ENCODE data around the gene EFNA5. TPM values are rescaled to one million over a fixed set of nuclear protein-coding genes. Genes with fewer than 3 reads are reported as not detected.

The EFNA5 gene
- polyA plus RNA-seq, 1 of the 3 experiments (the other 2 are of a cell fraction), result 0.81 TPM

GRCh38 chr5:107661650-107662044 lies 9.1 kb downstream of the EFNA5 start:
- Histone ChIP-seq H3K9me2 (no peaks in the 10 kb centered on the region), H3K4me1 (ENCODE audit: control insufficient read depth in 1 of 2, insufficient read depth in 2 of 2, low read depth in 1 of 2, low read length in 1 of 2) (peaks cover 0 to 5% of the 10 kb centered on the region in 2 experiments; a peak in 2 of 4 replicates), H3K79me2 (ENCODE audit: insufficient read depth) (no peaks in the 10 kb centered on the region), H2AFZ (ENCODE audit: low read depth) (no peak overlapping the region), H3K4me2 (no peak overlapping the region), H3K9ac (no peak overlapping the region), H3K27me3 (ENCODE audit: insufficient read depth) (no peaks in the 10 kb centered on the region), H3K9me3 (no peaks in the 10 kb centered on the region), H3F3A (replicated peaks; ENCODE audit: insufficient read depth) (peaks cover 5% of the 10 kb centered on the region), H3K36me3 (replicated peaks in 1 of 2; ENCODE audit: control insufficient read depth in 1 of 2, insufficient read depth in 2 of 2, low read length in 1 of 2) (no peaks in the 10 kb centered on the region), H4K20me1 (ENCODE audit: insufficient read depth) (no peaks in the 10 kb centered on the region), H3K4me3 (ENCODE audit: low read depth in 2 of 2, low read length in 1 of 2) (no peak overlapping the region), H3K27ac (ENCODE audit: low read depth in 2 of 2, low read length in 1 of 2) (no peak overlapping the region)
- ChIA-PET CTCF (no interaction called here), POLR2A (no interaction called here)
- 96% methylated on average over 1 of the region's 1 CpG for WGBS (ENCODE audit: low lambda C conversion rate)
- TF ChIP-seq TAF1 (IDR thresholded peaks at IDR 0.05; ENCODE audit: borderline replicate concordance, low read depth, low read length) (no peak), CTCF (IDR thresholded peaks at IDR 0.05) (no peak), EZH2phosphoT487 (IDR thresholded peaks at IDR 0.05; ENCODE audit: borderline replicate concordance, low read depth) (no peak), USF1 (IDR thresholded peaks at IDR 0.05; ENCODE audit: borderline replicate concordance, low read depth) (no peak), GABPA (IDR thresholded peaks at IDR 0.05; ENCODE audit: low read depth) (no peak), RCOR1 (IDR thresholded peaks at IDR 0.05; ENCODE audit: low read length) (no peak), TCF12 (IDR thresholded peaks at IDR 0.05) (no peak), FOXM1 (IDR thresholded peaks at IDR 0.05; ENCODE audit: low read depth) (no peak), SMC3 (IDR thresholded peaks at IDR 0.05; ENCODE audit: low read depth, low read length) (no peak), TEAD4 (IDR thresholded peaks at IDR 0.05; ENCODE audit: borderline replicate concordance, insufficient read depth) (no peak), SIN3A (IDR thresholded peaks at IDR 0.05; ENCODE audit: borderline replicate concordance, low read depth, low read length) (no peak), MXI1 (IDR thresholded peaks at IDR 0.05; ENCODE audit: low read depth, low read length) (no peak), POLR2AphosphoS5 (IDR thresholded peaks at IDR 0.05; ENCODE audit: low read depth, low read length) (no peak)
- no peak for DNase-seq

GRCh38 chr5:107661038-107661649 lies 9.6 kb downstream of the EFNA5 start:
- H3K9me3 ChIP-seq, result no peaks in the 10 kb centered on the region
- H3K9me2 ChIP-seq, result no peaks in the 10 kb centered on the region
- no peak overlapping the region for H2AFZ ChIP-seq (ENCODE audit: low read depth)
- 90% methylated on average over 7 of the region's 7 CpGs for WGBS (ENCODE audit: low lambda C conversion rate)
- no peaks in the 10 kb centered on the region for H3K36me3 ChIP-seq (replicated peaks in 1 of 2; ENCODE audit: control insufficient read depth in 1 of 2, insufficient read depth in 2 of 2, low read length in 1 of 2)
- H3K4me2 ChIP-seq, result no peak overlapping the region
- H3K4me3 ChIP-seq (ENCODE audit: low read depth in 2 of 2, low read length in 1 of 2), result no peak overlapping the region
- peaks cover 0 to 5% of the 10 kb centered on the region in 2 experiments; a peak in 2 of 4 replicates for H3K4me1 ChIP-seq (ENCODE audit: control insufficient read depth in 1 of 2, insufficient read depth in 2 of 2, low read depth in 1 of 2, low read length in 1 of 2)
- H4K20me1 ChIP-seq (ENCODE audit: insufficient read depth), result no peaks in the 10 kb centered on the region
- peaks cover 5% of the 10 kb centered on the region for H3F3A ChIP-seq (replicated peaks; ENCODE audit: insufficient read depth)
- H3K27ac ChIP-seq (ENCODE audit: low read depth in 2 of 2, low read length in 1 of 2), result no peak overlapping the region
- no peak overlapping the region for H3K9ac ChIP-seq
- no peaks in the 10 kb centered on the region for H3K27me3 ChIP-seq (ENCODE audit: insufficient read depth)
- no peak for DNase-seq
- CTCF ChIA-PET, result interaction anchor here (1.0 to 1.2 kb wide), 2 partner anchors 11 to 89 kb away, joined by 3 read pairs; no protein-coding TSS in a partner anchor
- POLR2A ChIA-PET, result no interaction called here
- no peaks in the 10 kb centered on the region for H3K79me2 ChIP-seq (ENCODE audit: insufficient read depth)
- no peak for TF ChIP-seq JUND (IDR thresholded peaks at IDR 0.05)
- no peak for TF ChIP-seq MAX (IDR thresholded peaks at IDR 0.05; ENCODE audit: low read depth)
- no peak for TF ChIP-seq FOXJ3 (CRISPR knock-in tag; IDR thresholded peaks at IDR 0.05)
- TF ChIP-seq GABPA (IDR thresholded peaks at IDR 0.05; ENCODE audit: low read depth), result no peak
- no peak for TF ChIP-seq TEAD4 (IDR thresholded peaks at IDR 0.05; ENCODE audit: borderline replicate concordance, insufficient read depth)
- no peak for TF ChIP-seq NRF1 (IDR thresholded peaks at IDR 0.05; ENCODE audit: low read depth, low read length)
- TF ChIP-seq USF2 (IDR thresholded peaks at IDR 0.05; ENCODE audit: borderline replicate concordance, low read depth, low read length), result no peak
- no peak for TF ChIP-seq POLR2AphosphoS5 (IDR thresholded peaks at IDR 0.05; ENCODE audit: low read depth, low read length)
- no peak for TF ChIP-seq RXRA (IDR thresholded peaks at IDR 0.05; ENCODE audit: borderline replicate concordance, low read depth)
- no peak for TF ChIP-seq NFIC (IDR thresholded peaks at IDR 0.05; ENCODE audit: borderline replicate concordance)
- TF ChIP-seq PBX3 (IDR thresholded peaks at IDR 0.05), result no peak
- TF ChIP-seq FOSL2 (IDR thresholded peaks at IDR 0.05; ENCODE audit: borderline replicate concordance, low read depth), result no peak
- TF ChIP-seq TAF1 (IDR thresholded peaks at IDR 0.05; ENCODE audit: borderline replicate concordance, low read depth, low read length), result no peak
- no peak for TF ChIP-seq ELF1 (IDR thresholded peaks at IDR 0.05)
- no peak for TF ChIP-seq MXI1 (IDR thresholded peaks at IDR 0.05; ENCODE audit: low read depth, low read length)

Data from SK-N-SH (cell line).